Measurements from ENCODE around the gene ACTG2. TPM values are rescaled to one million over a fixed set of nuclear protein-coding genes. Genes with fewer than 3 reads are reported as not detected.

Gene ACTG2
- total RNA-seq, 1 experiment from 2014 or later: 0.23 TPM

GRCh38 chr2:73947412-73948018 is 54.7 kb downstream of the ACTG2 start:
- BruUV-seq (replicated peaks): no TSS peak
- ChIA-PET POLR2A (no interaction called here), CTCF (no interaction called here)
- DNase-seq (ENCODE audit: low read depth, low spot score) (no peak), ATAC-seq (no peak)
- no peak overlapping the region for H3K27ac ChIP-seq (ENCODE audit: low read length)
- H3K4me3 ChIP-seq (ENCODE audit: low read depth in 2 of 2, low read length in 2 of 2): no peak overlapping the region
- H3K4me1 ChIP-seq (ENCODE audit: control insufficient read depth, insufficient read depth, low read length): no peaks in the 10 kb centered on the region
- no peaks in the 10 kb centered on the region for H3K9me3 ChIP-seq (ENCODE audit: control insufficient read depth, insufficient read depth, low read depth, low read length)
- in situ Hi-C loops (cut with HindIII; ENCODE audit: low pct_unique_long_range_greater_than_20kb, low sequenced_read_pairs) (no loop called here), intact Hi-C loops (cut with micrococcal nuclease; ENCODE audit: unreplicated experiment) (no loop called here)
- H3K27me3 ChIP-seq (ENCODE audit: control insufficient read depth, insufficient read depth, low read length): no peaks in the 10 kb centered on the region
- peaks cover 15% of the 10 kb centered on the region; the same call in 1 of the 2 replicates for H3K36me3 ChIP-seq (ENCODE audit: control insufficient read depth, insufficient read depth, low read length)
- no peak for TF ChIP-seq POLR2AphosphoS5 (IDR thresholded peaks at IDR 0.05; ENCODE audit: low read depth, low read length)
- no peak for TF ChIP-seq SIN3A (IDR thresholded peaks at IDR 0.05; ENCODE audit: borderline replicate concordance, insufficient read depth, low read depth, low read length)
- no peak for TF ChIP-seq REST (IDR thresholded peaks at IDR 0.05; ENCODE audit: insufficient read depth in 1 of 2, low read depth in 2 of 2, low read length in 1 of 2)
- TF ChIP-seq TCF7L2 (IDR thresholded peaks at IDR 0.05; ENCODE audit: low read depth, low read length): no peak
- no peak for TF ChIP-seq CTCF (IDR thresholded peaks at IDR 0.05)

- TF ChIP-seq REST (IDR thresholded peaks at IDR 0.05; ENCODE audit: insufficient read depth in 1 of 2, low read depth in 2 of 2, low read length in 1 of 2) (no peak), CTCF (IDR thresholded peaks at IDR 0.05) (no peak), TCF7L2 (IDR thresholded peaks at IDR 0.05; ENCODE audit: low read depth, low read length) (no peak), SIN3A (IDR thresholded peaks at IDR 0.05; ENCODE audit: borderline replicate concordance, insufficient read depth, low read depth, low read length) (no peak), POLR2AphosphoS5 (IDR thresholded peaks at IDR 0.05; ENCODE audit: low read depth, low read length) (no peak)
- no peak overlapping the region for H3K27ac ChIP-seq (ENCODE audit: low read length)
- no peaks in the 10 kb centered on the region for H3K9me3 ChIP-seq (ENCODE audit: control insufficient read depth, insufficient read depth, low read depth, low read length)
- H3K36me3 ChIP-seq (ENCODE audit: control insufficient read depth, insufficient read depth, low read length): peaks cover 19% of the 10 kb centered on the region
- ATAC-seq (no peak), DNase-seq (ENCODE audit: low read depth, low spot score) (no peak)
- intact Hi-C loops (cut with micrococcal nuclease; ENCODE audit: unreplicated experiment): no loop called here
- H3K27me3 ChIP-seq (ENCODE audit: control insufficient read depth, insufficient read depth, low read length): no peaks in the 10 kb centered on the region
- POLR2A ChIA-PET: no interaction called here
- no peaks in the 10 kb centered on the region for H3K4me1 ChIP-seq (ENCODE audit: control insufficient read depth, insufficient read depth, low read length)
- in situ Hi-C loops (cut with HindIII; ENCODE audit: low pct_unique_long_range_greater_than_20kb, low sequenced_read_pairs): no loop called here
- CTCF ChIA-PET: no interaction called here
- no peak overlapping the region for H3K4me3 ChIP-seq (ENCODE audit: low read depth in 2 of 2, low read length in 2 of 2)
- BruUV-seq (replicated peaks): no TSS peak
Measured at GRCh38 chr2:73949802-73950201, 57.0 kb downstream of the ACTG2 start.

Measured in Panc1 (cell line).